Effector CD8-positive, alpha-beta T cell (primary cell): Measurements from ENCODE around the gene KL.

Source experiments
- DNase-seq: peaks from one replicate; lab custom pipeline; 2025; lab: John Stamatoyannopoulos, UW

Gene KL

GRCh38 chr13:33004511-33004910, 11.7 kb upstream of the KL start:
- DNase-seq: no peak

- no peak for DNase-seq
Measured at GRCh38 chr13:33006134-33006533, 10.1 kb upstream of the KL start.

- no peak for DNase-seq
Measured at GRCh38 chr13:33006638-33007037, 9.6 kb upstream of the KL start.

- DNase-seq: no peak
Measured at GRCh38 chr13:33007237-33007636, 9.0 kb upstream of the KL start.

GRCh38 chr13:33007950-33008349, 8.3 kb upstream of the KL start:
- no peak for DNase-seq

GRCh38 chr13:33008946-33009722, 7.1 kb upstream of the KL start:
- no peak for DNase-seq

GRCh38 chr13:33011828-33012470, 4.3 kb upstream of the KL start:
- no peak for DNase-seq

- DNase-seq: no peak
Measured at GRCh38 chr13:33014291-33014690, 1.9 kb upstream of the KL start.

GRCh38 chr13:33015241-33015668, 968 bp upstream of the KL start:
- DNase-seq: no peak

GRCh38 chr13:33015791-33016323, 366 bp upstream of the KL start:
- DNase-seq: no peak

- no peak for DNase-seq
Measured at GRCh38 chr13:33017323-33017929, 1.2 kb downstream of the KL start.

- DNase-seq: no peak
Measured at GRCh38 chr13:33018886-33019285, 2.7 kb downstream of the KL start.

GRCh38 chr13:33022986-33023385, 6.8 kb downstream of the KL start:
- DNase-seq: no peak

GRCh38 chr13:33025220-33025744, 9.1 kb downstream of the KL start:
- DNase-seq: no peak

- DNase-seq: no peak
Measured at GRCh38 chr13:33026489-33027152, 10.4 kb downstream of the KL start.

GRCh38 chr13:33028620-33029019, 12.4 kb downstream of the KL start:
- no peak for DNase-seq

- no peak for DNase-seq
Measured at GRCh38 chr13:33031277-33031676, 15.1 kb downstream of the KL start.

- no peak for DNase-seq
Measured at GRCh38 chr13:33032037-33032625, 15.9 kb downstream of the KL start.

- no peak for DNase-seq
Measured at GRCh38 chr13:33033051-33033812, 17.0 kb downstream of the KL start.

- DNase-seq: no peak
Measured at GRCh38 chr13:33033986-33034385, 17.8 kb downstream of the KL start.
